Measurements from ENCODE around the gene PIGT.

- no peak for TF ChIP-seq BHLHE40 (IDR thresholded peaks at IDR 0.05; ENCODE audit: borderline replicate concordance)
- no peak for TF ChIP-seq FOXA1 (IDR thresholded peaks at IDR 0.05)
- TF ChIP-seq NFRKB (IDR thresholded peaks at IDR 0.05) = no peak
- TF ChIP-seq FOXK2 (IDR thresholded peaks at IDR 0.05) = no peak
- TF ChIP-seq, protein P1, sequence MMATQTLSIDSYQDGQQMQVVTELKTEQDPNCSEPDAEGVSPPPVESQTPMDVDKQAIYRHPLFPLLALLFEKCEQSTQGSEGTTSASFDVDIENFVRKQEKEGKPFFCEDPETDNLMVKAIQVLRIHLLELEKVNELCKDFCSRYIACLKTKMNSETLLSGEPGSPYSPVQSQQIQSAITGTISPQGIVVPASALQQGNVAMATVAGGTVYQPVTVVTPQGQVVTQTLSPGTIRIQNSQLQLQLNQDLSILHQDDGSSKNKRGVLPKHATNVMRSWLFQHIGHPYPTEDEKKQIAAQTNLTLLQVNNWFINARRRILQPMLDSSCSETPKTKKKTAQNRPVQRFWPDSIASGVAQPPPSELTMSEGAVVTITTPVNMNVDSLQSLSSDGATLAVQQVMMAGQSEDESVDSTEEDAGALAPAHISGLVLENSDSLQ (IDR thresholded peaks at IDR 0.05) = no peak
- TF ChIP-seq HDGF (IDR thresholded peaks at IDR 0.05; ENCODE audit: borderline replicate concordance) = no peak
- TF ChIP-seq SP1 (IDR thresholded peaks at IDR 0.05) = no peak
- no peak for TF ChIP-seq CTBP1 (IDR thresholded peaks at IDR 0.05; ENCODE audit: borderline replicate concordance)
- TF ChIP-seq L3MBTL2 (conservative IDR thresholded peaks at IDR 0.05) = no peak
These were observed 47.5 kb upstream of the PIGT start for GRCh38 chr20:45368221-45368980.
